OCI-LY1 (cell line): ENCODE data around the gene NPLOC4.

Experiments
- H2AFZ ChIP-seq: fragments of 200-600 bp; sonication (generic), shearing (Covaris generic); 2 replicates; pipeline ENCODE4 v1.6.0; 2014; ENCODE audit warnings: antibody characterized with exemption, mild to moderate bottlenecking, low read length
- H3F3A ChIP-seq: fragments of 200-600 bp; sonication (generic), shearing (Covaris generic); 2 replicates; pipeline ENCODE4 v1.6.0; 2014; ENCODE audit warnings: mild to moderate bottlenecking, antibody characterized with exemption, low read length, moderate library complexity; ENCODE audit not compliant: insufficient read depth
- H3K27ac ChIP-seq: fragments of 200-600 bp; sonication (generic); 2 replicates; pipeline ENCODE4 v1.5.1; 2014; ENCODE audit warnings: low read length, mixed run types, mild to moderate bottlenecking, low read depth; ENCODE audit not compliant: poor library complexity, severe bottlenecking
- H3K27me3 ChIP-seq: fragments of 200-600 bp; sonication (generic); 2 replicates; pipeline ENCODE4 v1.6.0; 2014; ENCODE audit warnings: antibody characterized with exemption, mild to moderate bottlenecking, low read length, moderate library complexity; ENCODE audit not compliant: insufficient read depth
- H3K36me3 ChIP-seq: fragments of 200-600 bp; sonication (generic); 2 replicates; pipeline ENCODE4 v1.6.1; 2014; ENCODE audit warnings: mild to moderate bottlenecking, antibody characterized with exemption, low read length, moderate library complexity, mixed read lengths; ENCODE audit not compliant: insufficient read depth
- H3K4me1 ChIP-seq: fragments of 200-600 bp; sonication (generic); 2 replicates; pipeline ENCODE4 v1.5.1; 2014; ENCODE audit warnings: mild to moderate bottlenecking, low read length, moderate library complexity; ENCODE audit not compliant: insufficient read depth, severe bottlenecking
- H3K4me2 ChIP-seq: fragments of 200-600 bp; sonication (generic), shearing (Covaris generic); 2 replicates; pipeline ENCODE4 v1.6.1; 2014; ENCODE audit warnings: low read length
- H3K4me3 ChIP-seq: fragments of 200-600 bp; sonication (generic); 2 replicates; pipeline ENCODE4 v1.5.1; 2014; ENCODE audit warnings: low read length, low read depth, mild to moderate bottlenecking, mixed read lengths; ENCODE audit not compliant: poor library complexity, severe bottlenecking
- H3K79me2 ChIP-seq: fragments of 200-600 bp; shearing (Covaris generic); 2 replicates; pipeline ENCODE4 v1.6.1; 2016; ENCODE audit warnings: mixed run types, low read length, mixed read lengths; ENCODE audit not compliant: insufficient read depth
- H3K9ac ChIP-seq: fragments of 200-600 bp; sonication (generic), shearing (Covaris generic); 2 replicates; pipeline ENCODE4 v1.6.1; 2014; ENCODE audit warnings: mild to moderate bottlenecking, low read length, mixed read lengths
- H3K9me2 ChIP-seq: fragments of 200-600 bp; sonication (generic), shearing (Covaris generic); 2 replicates; pipeline ENCODE4 v1.6.1; 2014; ENCODE audit warnings: low read depth, mild to moderate bottlenecking, low read length, mixed read lengths
- H3K9me3 ChIP-seq: fragments of 200-600 bp; shearing (Covaris generic); 2 replicates; pipeline ENCODE4 v1.6.1; 2014; ENCODE audit warnings: low read length, mixed read lengths
- H4K20me1 ChIP-seq: fragments of 200-600 bp; sonication (generic), shearing (Covaris generic); 2 replicates; pipeline ENCODE4 v1.6.0; 2016; ENCODE audit warnings: mild to moderate bottlenecking, low read length; ENCODE audit not compliant: insufficient read depth
- EZH2 ChIP-seq: fragments of 200-600 bp; sonication (generic), shearing (Covaris generic); IDR thresholded peaks from 2 replicates; pipeline ENCODE4 v1.8.0; 2017; ENCODE audit warnings: borderline replicate concordance, mixed run types, mild to moderate bottlenecking, antibody characterized with exemption, low read length, moderate library complexity, mixed read lengths
- TF ChIP-seq, protein P1 (sequence below): fragments of 200-600 bp; sonication (generic), shearing (Covaris generic); IDR thresholded peaks from 2 replicates; pipeline ENCODE4 v1.5.1; 2017; ENCODE audit warnings: mild to moderate bottlenecking, antibody characterized with exemption, low read length, moderate library complexity, mixed read lengths

NPLOC4 gene

DNA sequence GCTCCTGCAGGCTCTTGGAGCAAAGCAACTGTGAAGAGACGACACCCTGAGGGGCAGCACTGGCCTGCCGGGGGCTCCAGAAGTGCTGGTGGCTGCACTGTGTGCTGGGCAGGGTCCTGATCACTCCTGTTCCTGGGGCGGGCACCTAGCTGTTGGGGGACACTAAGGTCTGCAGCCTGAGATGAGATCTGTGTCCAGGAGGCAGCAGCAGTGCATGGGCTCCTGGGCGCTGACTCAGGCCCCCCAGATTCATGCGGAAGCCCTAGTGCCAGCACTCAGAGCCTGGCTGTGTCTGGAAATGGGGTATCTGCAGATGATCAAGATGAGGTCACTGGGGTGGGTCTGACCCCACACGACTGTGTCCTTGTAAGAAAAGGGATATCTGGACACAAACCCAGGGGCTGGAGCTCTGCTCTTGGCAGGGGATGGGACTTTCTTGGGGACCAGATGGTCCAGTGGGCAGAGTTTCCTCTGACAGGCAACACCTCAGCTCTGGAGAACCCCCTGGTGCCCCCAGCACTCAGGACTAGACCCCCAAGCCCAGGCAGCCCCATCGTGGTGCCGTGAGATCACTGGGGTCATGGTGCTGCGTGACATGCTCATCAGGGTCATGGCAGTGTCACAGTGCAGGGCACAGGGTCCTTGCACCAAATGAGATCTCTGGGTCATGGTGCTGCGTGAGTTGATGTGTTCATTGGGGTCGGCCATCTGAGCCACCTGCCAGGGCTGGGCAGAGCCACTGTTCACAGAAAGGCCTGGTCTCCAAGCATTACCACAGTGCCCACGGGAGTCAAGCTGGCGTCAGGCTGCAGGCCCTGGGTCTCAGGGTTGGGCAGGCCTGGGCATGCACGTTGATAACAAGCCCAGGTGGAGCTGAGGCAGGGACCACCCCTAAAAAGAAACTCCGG lies 94.2 kb downstream of the NPLOC4 start:
- Histone ChIP-seq H3K4me3 (no peak overlapping the region), H3K36me3 (peaks cover 55% of the 10 kb centered on the region), H3F3A (no peaks in the 10 kb centered on the region), H3K27me3 (no peaks in the 10 kb centered on the region), H3K9ac (no peak overlapping the region), H4K20me1 (no peaks in the 10 kb centered on the region), H3K27ac (no peak overlapping the region), H3K4me2 (no peak overlapping the region), H3K4me1 (no peaks in the 10 kb centered on the region), H2AFZ (no peak overlapping the region), H3K9me3 (no peaks in the 10 kb centered on the region), H3K79me2 (no peaks in the 10 kb centered on the region), H3K9me2 (no peaks in the 10 kb centered on the region)
- TF ChIP-seq, protein P1, sequence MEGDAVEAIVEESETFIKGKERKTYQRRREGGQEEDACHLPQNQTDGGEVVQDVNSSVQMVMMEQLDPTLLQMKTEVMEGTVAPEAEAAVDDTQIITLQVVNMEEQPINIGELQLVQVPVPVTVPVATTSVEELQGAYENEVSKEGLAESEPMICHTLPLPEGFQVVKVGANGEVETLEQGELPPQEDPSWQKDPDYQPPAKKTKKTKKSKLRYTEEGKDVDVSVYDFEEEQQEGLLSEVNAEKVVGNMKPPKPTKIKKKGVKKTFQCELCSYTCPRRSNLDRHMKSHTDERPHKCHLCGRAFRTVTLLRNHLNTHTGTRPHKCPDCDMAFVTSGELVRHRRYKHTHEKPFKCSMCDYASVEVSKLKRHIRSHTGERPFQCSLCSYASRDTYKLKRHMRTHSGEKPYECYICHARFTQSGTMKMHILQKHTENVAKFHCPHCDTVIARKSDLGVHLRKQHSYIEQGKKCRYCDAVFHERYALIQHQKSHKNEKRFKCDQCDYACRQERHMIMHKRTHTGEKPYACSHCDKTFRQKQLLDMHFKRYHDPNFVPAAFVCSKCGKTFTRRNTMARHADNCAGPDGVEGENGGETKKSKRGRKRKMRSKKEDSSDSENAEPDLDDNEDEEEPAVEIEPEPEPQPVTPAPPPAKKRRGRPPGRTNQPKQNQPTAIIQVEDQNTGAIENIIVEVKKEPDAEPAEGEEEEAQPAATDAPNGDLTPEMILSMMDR: no peak
- TF ChIP-seq EZH2: no peak

DNA sequence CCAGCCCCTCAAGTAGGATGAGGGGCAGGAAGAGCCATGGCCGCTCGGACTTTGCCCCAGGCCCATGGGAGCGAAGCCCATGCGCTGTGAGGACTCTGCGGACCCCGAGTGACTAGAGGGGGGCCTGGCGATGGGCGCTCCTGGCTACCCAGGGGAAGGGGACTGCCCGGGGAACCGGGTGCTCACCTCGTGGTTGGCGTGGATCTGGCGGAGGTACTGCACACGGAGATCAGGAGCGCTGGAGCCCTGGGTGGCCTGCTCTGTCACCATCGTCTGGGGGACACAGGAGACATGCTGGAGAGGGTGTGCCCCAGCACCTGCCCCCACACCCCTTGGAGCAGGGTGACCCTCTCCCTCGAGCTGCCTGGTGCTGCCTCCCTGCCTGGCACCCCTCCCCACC lies 95.8 kb downstream of the NPLOC4 start:
- Histone ChIP-seq H3K36me3 (peaks cover 42% of the 10 kb centered on the region), H4K20me1 (no peaks in the 10 kb centered on the region), H3K4me1 (no peaks in the 10 kb centered on the region), H3K4me3 (no peak overlapping the region), H3K79me2 (no peaks in the 10 kb centered on the region), H3K4me2 (no peak overlapping the region), H3K9me2 (no peaks in the 10 kb centered on the region), H3K9me3 (no peaks in the 10 kb centered on the region), H3K27ac (no peak overlapping the region), H2AFZ (no peak overlapping the region), H3F3A (no peaks in the 10 kb centered on the region), H3K27me3 (no peaks in the 10 kb centered on the region), H3K9ac (no peak overlapping the region)
- TF ChIP-seq EZH2: no peak
- TF ChIP-seq, protein P1: no peak

DNA sequence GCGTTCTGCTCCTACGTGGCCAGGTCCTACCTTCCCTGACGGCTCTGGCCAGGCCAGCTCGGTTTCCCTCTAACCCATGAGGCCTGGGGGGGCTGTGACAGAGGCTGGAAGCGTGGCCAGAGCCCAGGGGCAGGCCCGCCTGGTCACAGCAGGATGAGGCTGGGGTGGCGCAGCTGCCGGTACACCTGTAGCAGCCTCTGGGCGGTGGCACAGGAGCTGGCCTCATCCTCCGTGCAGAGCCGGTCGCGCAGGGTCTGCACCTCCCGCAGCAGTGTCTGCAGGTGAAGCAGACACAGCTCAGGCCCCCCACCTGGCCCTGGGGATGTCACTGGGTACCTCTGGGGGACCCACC lies 96.3 kb downstream of the NPLOC4 start:
- Histone ChIP-seq H3K9ac (no peak overlapping the region), H3K27ac (no peak overlapping the region), H3K36me3 (peaks cover 37% of the 10 kb centered on the region)

More for the DNA sequence above, 96.3 kb downstream of the NPLOC4 start:
- Histone ChIP-seq H3K27me3 (no peaks in the 10 kb centered on the region), H3K4me2 (no peak overlapping the region), H3K9me3 (no peaks in the 10 kb centered on the region), H4K20me1 (no peaks in the 10 kb centered on the region), H3F3A (no peaks in the 10 kb centered on the region), H3K79me2 (no peaks in the 10 kb centered on the region), H3K4me3 (no peak overlapping the region), H3K4me1 (no peaks in the 10 kb centered on the region), H2AFZ (no peak overlapping the region), H3K9me2 (no peaks in the 10 kb centered on the region)
- TF ChIP-seq, protein P1: no peak
- TF ChIP-seq EZH2: no peak
